Measurements from ENCODE around the gene RPL14.
"Not testable (repeated sequence)": the region's sequence is repeated elsewhere in the genome, so short reads cannot be mapped to it uniquely, and the experiment has no call there.

Gene RPL14

DNA sequence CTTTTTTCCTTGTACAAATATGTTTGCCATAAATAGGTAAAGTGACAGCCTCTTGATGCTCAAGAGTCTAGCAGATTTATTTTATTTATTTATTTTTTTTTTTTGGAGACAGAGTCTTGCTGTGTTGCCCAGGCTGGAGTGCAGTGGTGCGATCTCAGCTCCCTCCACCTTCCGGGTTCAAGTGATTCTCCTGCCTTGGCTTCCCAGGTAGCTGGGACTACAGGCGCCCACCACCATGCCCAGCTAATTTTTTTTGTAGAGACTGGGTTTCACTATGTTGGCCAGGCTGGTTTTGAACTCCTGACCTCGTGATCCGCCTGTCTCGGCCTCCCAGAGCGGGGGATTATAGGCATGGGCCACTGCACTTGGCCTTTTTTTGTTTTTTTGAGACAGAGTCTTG is 5.7 kb downstream of the RPL14 start:
- DNase-seq (ENCODE audit: low read depth in 2 of 2), result not testable (repeated sequence)

DNA sequence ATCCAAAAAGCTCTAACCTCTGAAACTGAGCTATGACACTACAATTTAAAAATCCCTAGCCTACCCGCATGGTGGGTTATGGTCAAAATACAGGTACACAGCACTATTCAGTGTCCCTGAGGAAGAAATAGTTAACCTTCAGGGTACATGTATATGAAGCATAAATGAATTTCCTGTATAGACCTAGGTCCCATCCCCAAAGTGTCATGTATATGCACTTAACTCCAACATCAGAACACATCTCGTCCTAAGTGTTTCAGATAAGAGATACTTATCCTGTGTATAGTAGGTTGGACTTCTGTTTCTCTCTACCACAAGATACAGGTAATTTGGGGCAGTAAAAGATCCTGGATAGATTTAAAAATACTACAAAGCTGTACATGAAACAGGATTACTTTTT is 6.4 kb downstream of the RPL14 start:
- no peak for DNase-seq (ENCODE audit: low read depth in 2 of 2)

DNA sequence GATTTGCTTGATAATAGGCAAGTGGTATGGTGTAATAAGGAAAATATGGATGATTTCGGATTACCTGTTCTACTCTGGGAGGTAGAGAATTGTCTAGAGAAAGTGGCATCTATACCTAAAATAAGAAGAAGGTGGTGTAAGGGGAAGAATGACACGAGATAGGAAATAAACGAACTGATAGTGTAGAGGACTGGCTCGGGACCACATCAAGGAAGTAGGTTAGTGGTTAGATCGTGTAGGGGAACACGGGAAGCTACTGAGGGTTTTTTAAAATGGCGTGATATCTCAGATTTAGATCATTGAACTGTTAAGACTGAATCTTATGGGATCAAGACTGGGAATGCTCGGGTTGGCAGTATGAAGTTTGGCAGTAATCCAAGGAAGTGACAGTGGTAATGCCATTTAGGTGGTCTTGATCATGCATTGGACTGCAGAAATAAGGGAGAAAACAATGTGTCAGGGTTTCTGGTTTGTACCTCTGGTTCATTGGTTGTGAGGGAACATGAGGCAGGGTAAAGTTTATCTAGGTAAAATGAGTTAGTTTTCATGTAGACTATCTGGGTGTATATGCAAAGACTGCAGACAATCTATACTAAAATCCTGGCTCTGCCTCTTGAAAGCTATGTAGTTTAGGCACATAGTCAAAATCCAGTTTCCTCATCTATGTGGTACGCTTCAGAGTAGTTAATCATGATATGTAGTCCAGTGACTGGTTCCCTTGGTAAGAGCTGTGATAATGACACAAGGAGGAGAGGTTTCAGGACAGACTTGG is 7.4 kb downstream of the RPL14 start:
- no peak for DNase-seq (ENCODE audit: low read depth in 2 of 2)

- DNase-seq (ENCODE audit: low read depth in 2 of 2), result no peak
Measured at GRCh38 chr3:40465111-40465407, 7.9 kb downstream of the RPL14 start.

DNA sequence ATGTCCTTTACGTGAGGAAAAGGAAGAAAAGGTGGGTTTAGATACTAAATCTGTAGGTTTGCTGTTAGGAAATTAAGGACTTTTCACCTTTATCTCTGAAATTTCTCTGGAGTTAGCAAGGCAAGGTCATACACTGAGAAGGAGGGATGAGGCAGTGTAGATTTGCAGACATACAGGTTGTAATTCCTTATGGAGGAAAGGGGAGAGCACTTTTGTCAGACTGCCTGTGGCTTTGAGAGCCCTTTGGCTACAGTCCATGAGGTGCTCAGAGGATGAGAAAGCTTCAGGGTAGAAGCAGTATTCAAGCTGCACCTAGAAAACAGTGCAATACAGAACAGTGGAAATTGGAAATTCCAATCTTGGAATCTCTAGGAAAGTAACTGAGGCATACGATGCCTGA is 8.3 kb downstream of the RPL14 start:
- no peak for DNase-seq (ENCODE audit: low read depth in 2 of 2)

DNA sequence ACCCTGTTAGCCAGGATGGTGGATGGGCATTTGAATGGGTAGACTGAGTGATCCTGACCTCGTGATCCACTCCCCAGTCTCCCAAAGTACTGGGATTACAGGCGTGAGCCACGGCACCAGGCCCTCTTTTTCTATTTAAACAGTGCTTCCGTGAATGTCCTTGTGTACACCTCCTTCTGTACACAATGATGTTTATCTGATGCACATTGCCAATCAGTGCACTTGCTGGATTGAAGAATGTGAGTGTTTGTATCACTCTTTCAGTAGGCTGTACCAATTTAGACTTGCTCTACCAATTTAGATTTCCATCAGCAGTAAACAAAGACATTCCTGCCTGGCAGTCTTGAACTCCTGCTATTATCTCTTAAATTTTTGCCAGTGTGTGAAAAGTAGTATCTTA is 10.9 kb downstream of the RPL14 start:
- no peak for DNase-seq (ENCODE audit: low read depth in 2 of 2)

DNA sequence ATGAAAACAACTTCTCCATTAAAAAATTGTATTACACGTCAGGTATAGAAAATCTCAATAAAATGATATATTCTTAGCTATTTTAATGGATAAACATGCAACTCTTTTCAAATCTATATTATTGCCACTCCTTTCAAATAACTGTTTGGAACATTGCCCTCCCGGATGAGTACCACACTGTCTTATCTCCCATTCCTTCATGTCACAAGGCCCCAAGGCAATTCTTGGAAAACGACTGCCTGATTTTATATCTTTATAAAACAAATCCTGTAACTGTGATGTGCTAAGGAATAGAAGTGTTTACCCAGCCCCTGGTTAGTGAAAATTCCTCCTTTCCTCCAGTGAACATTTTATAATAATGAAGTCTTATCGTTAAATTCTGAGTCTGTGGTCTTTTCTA is 13.6 kb downstream of the RPL14 start:
- DNase-seq (ENCODE audit: low read depth in 2 of 2), result no peak

- DNase-seq (ENCODE audit: low read depth in 2 of 2), result peak in 1 of 2 donors; percentile 29
Measured at GRCh38 chr3:40476478-40477470, 19.6 kb downstream of the RPL14 start, which contains the start of gene ZNF619. Gene ZNF619, plus strand, starts transcription at chr3:40477122. Its CDS starts 858 bp downstream, at chr3:40477980.

- DNase-seq (ENCODE audit: low read depth in 2 of 2), result no peak
Measured at GRCh38 chr3:40477666-40478065, 20.5 kb downstream of the RPL14 start.

GRCh38 chr3:40487172-40487571 is 30.0 kb downstream of the RPL14 start:
- DNase-seq (ENCODE audit: low read depth in 2 of 2), result no peak

GRCh38 chr3:40490916-40491315 is 33.8 kb downstream of the RPL14 start:
- no peak for DNase-seq (ENCODE audit: low read depth in 2 of 2)

DNA sequence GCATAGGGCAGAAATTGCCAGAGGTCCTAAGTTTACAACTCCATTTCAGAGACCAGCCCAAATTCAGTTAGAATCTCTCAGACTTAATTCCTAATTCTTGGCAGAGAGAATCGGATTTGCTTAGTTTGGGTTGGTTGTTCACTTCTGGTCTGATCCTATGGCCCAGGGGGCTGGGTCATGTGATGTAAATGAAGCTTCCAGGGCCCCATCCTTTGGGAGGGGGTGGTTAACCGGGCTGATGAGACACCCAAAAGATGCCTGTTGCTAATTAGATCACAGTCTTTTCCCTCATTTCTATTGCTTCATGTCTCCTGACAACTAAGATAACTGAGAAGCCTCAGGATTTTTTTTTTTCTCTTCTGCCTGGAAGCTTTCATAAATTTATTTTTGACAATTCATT is 37.6 kb downstream of the RPL14 start:
- no peak for DNase-seq (ENCODE audit: low read depth in 2 of 2)

GRCh38 chr3:40497288-40497687 is 40.1 kb downstream of the RPL14 start:
- no peak for DNase-seq (ENCODE audit: low read depth in 2 of 2)

- no peak for DNase-seq (ENCODE audit: low read depth in 2 of 2)
Measured at GRCh38 chr3:40499952-40500351, 42.8 kb downstream of the RPL14 start.

DNA sequence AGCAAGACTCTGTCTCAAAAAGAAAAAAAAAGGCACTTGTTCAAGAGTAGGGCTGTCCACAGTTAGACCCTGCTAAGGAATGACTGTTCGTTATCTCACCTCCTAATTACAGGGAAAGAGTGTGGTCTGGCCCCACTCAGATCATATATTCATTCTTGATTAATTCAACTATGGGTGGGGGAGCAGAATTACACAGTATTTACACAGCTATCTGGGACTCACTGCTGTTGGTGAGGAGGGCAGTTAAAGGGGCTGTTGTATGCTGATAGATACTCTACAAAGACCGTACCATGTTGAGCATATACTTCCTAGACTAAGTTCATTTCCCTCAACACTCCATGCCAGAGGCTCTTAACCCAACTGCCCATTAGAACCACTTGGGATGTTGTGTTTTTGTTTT is 44.9 kb downstream of the RPL14 start:
- no peak for DNase-seq (ENCODE audit: low read depth in 2 of 2)

DNA sequence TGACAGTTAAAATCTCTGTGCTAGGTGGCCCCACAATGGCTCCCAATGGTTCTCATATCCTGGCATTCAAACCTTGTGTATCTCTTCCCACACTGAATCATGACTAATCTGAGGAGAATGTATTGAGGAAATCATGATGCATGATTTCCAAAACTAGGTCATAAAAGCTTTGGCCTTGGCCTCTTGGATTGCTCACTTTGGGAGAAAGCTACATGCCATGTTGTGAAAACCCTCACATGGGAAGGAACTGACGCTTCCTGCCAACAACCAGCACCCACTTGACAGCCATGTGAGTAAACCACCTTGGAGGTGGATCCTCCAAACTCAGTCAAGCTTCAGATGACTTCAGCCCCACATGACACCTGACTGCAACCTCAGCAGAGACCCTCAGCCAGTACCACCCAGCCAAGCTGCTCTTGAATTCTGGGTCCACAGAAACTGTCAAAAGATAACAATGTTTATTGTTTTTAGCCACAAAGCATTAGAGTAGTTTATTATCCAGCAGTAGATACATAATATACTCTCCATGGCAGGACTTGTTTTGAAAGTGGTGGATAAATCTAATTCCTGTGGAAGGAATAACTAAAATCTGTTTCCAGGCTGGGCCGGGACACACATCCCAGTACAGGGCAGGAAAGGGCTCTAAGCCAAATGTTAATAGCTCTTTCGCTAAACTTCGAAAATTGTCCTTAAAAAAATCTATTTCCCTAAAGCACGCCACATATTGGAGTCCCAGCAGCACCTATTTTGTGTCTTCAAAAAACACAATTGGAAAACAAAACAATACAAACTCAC is 47.7 kb downstream of the RPL14 start:
- no peak for DNase-seq (ENCODE audit: low read depth in 2 of 2)

DNA sequence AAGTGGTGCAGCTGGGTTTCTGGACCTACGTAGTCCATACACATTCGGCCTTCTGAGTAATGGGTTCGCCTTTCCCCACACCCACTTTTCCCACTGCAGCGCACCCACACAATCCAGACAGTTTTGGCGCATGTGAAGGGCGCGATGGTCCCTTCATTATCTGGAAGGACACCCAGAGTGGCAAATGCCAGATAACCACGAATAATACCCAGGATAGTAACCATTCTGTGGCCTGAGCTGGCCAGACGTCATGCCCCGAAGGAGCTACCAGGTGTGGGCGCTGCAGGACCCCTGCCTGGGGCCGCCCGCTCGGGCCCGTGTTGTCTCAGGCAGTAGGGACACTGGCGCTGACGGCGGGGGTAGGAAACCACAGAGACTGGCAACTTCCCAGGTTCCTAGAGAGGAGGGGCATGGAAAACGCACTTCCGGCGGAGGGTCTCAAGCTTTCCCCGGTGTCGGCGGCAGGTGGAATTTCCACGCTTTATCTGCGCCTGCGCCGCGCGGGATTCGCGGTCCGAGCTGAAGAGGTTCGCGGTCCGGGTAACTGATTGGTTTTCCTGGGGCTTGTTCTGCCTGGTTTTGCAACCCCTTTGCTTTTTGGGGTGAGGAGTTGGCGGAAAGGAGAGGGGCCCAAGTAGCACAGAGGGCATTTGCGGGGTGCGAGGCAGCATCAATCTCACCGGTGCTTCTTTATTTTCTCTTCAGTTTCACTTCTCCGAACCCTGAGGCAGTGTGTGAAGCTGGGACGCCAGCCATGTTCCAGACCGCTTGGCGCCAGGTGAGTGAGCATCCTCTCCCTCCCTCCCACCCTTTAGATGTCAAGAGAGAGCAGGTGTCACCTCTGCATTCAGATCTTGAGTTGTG is 48.7 kb downstream of the RPL14 start, which contains the start of gene ZNF620:
Gene ZNF620 (plus strand): TSS at position 441 of the 864 bp plus-strand sequence. CDS start 314 bp downstream, at position 755.
- peak; percentile 26 to 46 for DNase-seq (ENCODE audit: low read depth in 2 of 2)

DNA sequence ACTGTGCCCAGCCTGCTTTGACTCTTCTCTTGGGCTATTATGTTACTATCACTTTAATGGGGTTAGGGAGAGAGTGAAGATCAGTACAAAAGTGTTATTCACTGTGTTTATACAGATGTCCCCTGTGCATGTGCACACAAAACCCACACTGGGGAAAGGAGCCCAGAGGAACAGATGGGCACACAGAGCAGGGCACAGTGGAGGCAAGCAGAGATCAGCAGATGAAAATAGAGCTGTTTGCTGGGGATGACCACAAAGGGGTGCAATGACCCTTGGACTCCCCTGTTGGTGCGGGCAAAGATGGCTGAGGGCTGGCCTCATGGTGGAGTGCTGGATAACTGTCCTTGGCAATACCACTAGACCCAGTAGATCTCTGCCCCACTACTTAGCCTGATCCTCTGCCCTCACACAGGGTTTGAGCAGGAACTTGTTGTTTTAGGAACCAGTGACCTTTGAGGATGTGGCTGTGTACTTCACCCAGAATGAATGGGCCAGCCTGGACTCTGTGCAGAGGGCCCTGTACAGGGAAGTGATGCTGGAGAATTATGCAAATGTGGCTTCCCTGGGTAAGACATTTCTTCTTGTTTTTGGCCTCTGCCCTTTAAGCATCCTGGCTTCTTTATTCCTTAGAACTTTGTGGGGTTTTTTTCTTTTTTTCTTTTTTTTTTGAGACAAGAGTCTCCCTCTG is 54.0 kb downstream of the RPL14 start:
- DNase-seq (ENCODE audit: low read depth in 2 of 2), result no peak

GRCh38 chr3:40516201-40516600 is 59.1 kb downstream of the RPL14 start:
- no peak for DNase-seq (ENCODE audit: low read depth in 2 of 2)

GRCh38 chr3:40518067-40518466 is 60.9 kb downstream of the RPL14 start:
- DNase-seq (ENCODE audit: low read depth in 2 of 2), result no peak

Data from stimulated activated CD8-positive, alpha-beta memory T cell treated with anti-CD3 and anti-CD28 coated beads, Interleukin-15, amount 100 ng/mL, for 4 hours (primary cell).